ENCODE data around the gene LDLRAD3.

- TF ChIP-seq CTCF (IDR thresholded peaks at IDR 0.05): no peak
- TF ChIP-seq EP300 (IDR thresholded peaks at IDR 0.05): no peak
- no peak for TF ChIP-seq POLR2A (IDR thresholded peaks at IDR 0.05)
Observed at GRCh38 chr11:36030731-36031281, 86.9 kb downstream of the LDLRAD3 start.

Data from suprapubic skin (tissue), 3 donors.